Measurements from ENCODE around the gene PREP. TPM values are rescaled to one million over a fixed set of nuclear protein-coding genes. Genes with fewer than 3 reads are reported as not detected.

Gene PREP
- polyA plus RNA-seq, 2 of the 4 experiments (the other 2 are of a cell fraction) = 18.9 to 29.7 TPM

- peaks cover 8% of the 10 kb centered on the region for H3K4me1 ChIP-seq
- no peak overlapping the region for H3K4me3 ChIP-seq
- no peak overlapping the region for H3K27ac ChIP-seq
- no peak overlapping the region for H3K4me2 ChIP-seq
- no peak for DNase-seq (ENCODE audit: low read depth in 1 of 2, low spot score in 1 of 2)
- CTCF ChIA-PET = interaction anchor here (0.6 kb wide), 1 partner anchor 56 kb away, joined by 3 read pairs; no protein-coding TSS in a partner anchor
- POLR2A ChIA-PET = no interaction called here
- no peak for ATAC-seq
- TF ChIP-seq BCL3 (IDR thresholded peaks at IDR 0.05) = no peak
- TF ChIP-seq BHLHE40 (IDR thresholded peaks at IDR 0.05; ENCODE audit: low read depth, low read length) = no peak
- TF ChIP-seq RCOR1 (IDR thresholded peaks at IDR 0.05; ENCODE audit: low read depth, low read length) = no peak
- TF ChIP-seq RFX5 (IDR thresholded peaks at IDR 0.05) = no peak
- TF ChIP-seq EP300 (IDR thresholded peaks at IDR 0.05) = no peak
- TF ChIP-seq NR3C1 (IDR thresholded peaks at IDR 0.05) = no peak
- no peak for TF ChIP-seq HDAC2 (IDR thresholded peaks at IDR 0.05)
- no peak for TF ChIP-seq JUNB (IDR thresholded peaks at IDR 0.05)
- no peak for TF ChIP-seq SMC3 (IDR thresholded peaks at IDR 0.05)
- no peak for TF ChIP-seq KDM1A (IDR thresholded peaks at IDR 0.05; ENCODE audit: low read depth)
- TF ChIP-seq HOXA7 (CRISPR knock-in tag; IDR thresholded peaks at IDR 0.05) = no peak
- TF ChIP-seq CHD4 (IDR thresholded peaks at IDR 0.05; ENCODE audit: borderline replicate concordance) = no peak
- TF ChIP-seq ATOH8 (CRISPR knock-in tag; IDR thresholded peaks at IDR 0.05; ENCODE audit: low read depth) = no peak
- TF ChIP-seq RARB (CRISPR knock-in tag; IDR thresholded peaks at IDR 0.05) = no peak
- TF ChIP-seq CTCF (IDR thresholded peaks at IDR 0.05) = no peak
- no peak for TF ChIP-seq KDM5A (IDR thresholded peaks at IDR 0.05)
- no peak for FAIRE-seq
- H3K9me3 ChIP-seq = no peaks in the 10 kb centered on the region
Observed at GRCh38 chr6:105256619-105257018, 146.3 kb downstream of the PREP start.

GRCh38 chr6:105253787-105254186 is 149.1 kb downstream of the PREP start:
- Histone ChIP-seq H3K4me3 (no peak overlapping the region), H3K4me1 (peaks cover 8% of the 10 kb centered on the region), H3K27ac (no peak overlapping the region), H3K4me2 (no peak overlapping the region), H3K9me3 (no peaks in the 10 kb centered on the region)
- ATAC-seq = no peak
- CTCF ChIA-PET = no interaction called here
- WGBS (ENCODE audit: missing lambda C conversion rate) = 83% methylated on average over 6 of the region's 6 CpGs
- FAIRE-seq = no peak
- DNase-seq (ENCODE audit: low read depth in 1 of 2, low spot score in 1 of 2) = no peak
- TF ChIP-seq NFE2L2 (conservative IDR thresholded peaks at IDR 0.05; ENCODE audit: low read length) = no peak
- POLR2A ChIA-PET = no interaction called here

GRCh38 chr6:105251689-105252088 is 151.2 kb downstream of the PREP start:
- no peak for ATAC-seq
- no peak for TF ChIP-seq RARB (CRISPR knock-in tag; IDR thresholded peaks at IDR 0.05)
- ChIA-PET CTCF (no interaction called here), POLR2A (no interaction called here)
- WGBS (ENCODE audit: missing lambda C conversion rate) = 91% methylated on average over 2 of the region's 2 CpGs
- Histone ChIP-seq H3K27ac (no peak overlapping the region), H3K9me3 (no peaks in the 10 kb centered on the region), H3K4me1 (peaks cover 6% of the 10 kb centered on the region), H3K4me2 (no peak overlapping the region), H3K4me3 (no peak overlapping the region)
- DNase-seq (ENCODE audit: low read depth in 1 of 2, low spot score in 1 of 2) = no peak
- no peak for FAIRE-seq

GRCh38 chr6:105250533-105250932 is 152.3 kb downstream of the PREP start:
- WGBS (ENCODE audit: missing lambda C conversion rate) = 4% methylated on average over 2 of the region's 2 CpGs
- POLR2A ChIA-PET = no interaction called here

More at GRCh38 chr6:105250533-105250932, 152.3 kb downstream of the PREP start:
- H3K27ac ChIP-seq = no peak overlapping the region
- 0 out of 3 replicates have a peak overlapping the region, but pooled peaks have one; percentile 21 for H3K4me2 ChIP-seq
- DNase-seq (ENCODE audit: low read depth in 1 of 2, low spot score in 1 of 2) (peak in 1 of 2 experiments; percentile 33), FAIRE-seq (no peak), ATAC-seq (peak; percentile 62 to 76; a peak in 4 of 6 replicates)
- TF ChIP-seq PBX3 (IDR thresholded peaks at IDR 0.05) (no peak), JUNB (IDR thresholded peaks at IDR 0.05) (0 out of 2 replicates have a peak, but pooled peaks have one; percentile 32), ESRRA (IDR thresholded peaks at IDR 0.05; ENCODE audit: borderline replicate concordance, low read length) (no peak), FOSL2 (IDR thresholded peaks at IDR 0.05) (no peak), FOSL2 (CRISPR knock-in tag; IDR thresholded peaks at IDR 0.05) (0 out of 2 replicates have a peak, but pooled peaks have one; percentile 8), ZC3H11A (IDR thresholded peaks at IDR 0.05) (no peak), GATA3 (IDR thresholded peaks at IDR 0.05; ENCODE audit: borderline replicate concordance) (0 out of 2 replicates have a peak, but pooled peaks have one; percentile 21), NPAS2 (CRISPR knock-in tag; IDR thresholded peaks at IDR 0.05; ENCODE audit: borderline replicate concordance) (no peak), CHD2 (IDR thresholded peaks at IDR 0.05; ENCODE audit: low read length, partially characterized antibody) (no peak), CEBPB (IDR thresholded peaks at IDR 0.05) (no peak), EHF (CRISPR knock-in tag; IDR thresholded peaks at IDR 0.05) (no peak)
- H3K9me3 ChIP-seq = no peaks in the 10 kb centered on the region
- CTCF ChIA-PET = no interaction called here
- H3K4me1 ChIP-seq = no peaks in the 10 kb centered on the region
- no peak overlapping the region for H3K4me3 ChIP-seq

All from A549 (cell line).